Osteoblast (primary cell): ENCODE measurements around the gene INPP5A. TPM values are rescaled to one million over a fixed set of nuclear protein-coding genes. Genes with fewer than 3 reads are reported as not detected.

Experiments
- DNase-seq: peaks from one replicate; pipeline ENCODE4 v3.0.0; 2011; ENCODE audit warnings: low spot score, mixed read lengths; ENCODE audit not compliant: insufficient read length; ENCODE audit errors: missing footprints
- H2AFZ ChIP-seq: 2 replicates; pipeline ENCODE4 v1.6.0; 2011; ENCODE audit warnings: mild to moderate bottlenecking, low read length
- H3K27ac ChIP-seq: 2 replicates; pipeline ENCODE4 v1.5.1; 2011; ENCODE audit warnings: mild to moderate bottlenecking, low read depth, low read length, moderate library complexity
- H3K27me3 ChIP-seq: 2 replicates; pipeline ENCODE4 v1.6.0; 2012; ENCODE audit warnings: mild to moderate bottlenecking, control low read depth, inconsistent platforms, low read length, moderate library complexity; ENCODE audit not compliant: insufficient read depth
- H3K36me3 ChIP-seq: 2 replicates; pipeline ENCODE4 v1.5.1; 2011; ENCODE audit warnings: mild to moderate bottlenecking, low read length, control low read depth, moderate library complexity; ENCODE audit not compliant: insufficient read depth
- H3K4me1 ChIP-seq: 2 replicates; pipeline ENCODE4 v1.5.1; 2011; ENCODE audit warnings: mild to moderate bottlenecking, low read length, control low read depth, moderate library complexity; ENCODE audit not compliant: insufficient read depth
- H3K4me2 ChIP-seq: 2 replicates; pipeline ENCODE4 v1.6.0; 2011; ENCODE audit warnings: mild to moderate bottlenecking, low read length; ENCODE audit not compliant: insufficient read depth
- H3K4me3 ChIP-seq: fragments of 200-600 bp; sonication (generic); 3 replicates; pipeline ENCODE4 v1.5.1; 2012; ENCODE audit warnings: mild to moderate bottlenecking, low read length, inconsistent platforms; ENCODE audit not compliant: insufficient read depth
- H3K79me2 ChIP-seq: 2 replicates; pipeline ENCODE4 v1.6.0; 2012; ENCODE audit warnings: mild to moderate bottlenecking, low read length, control low read depth, inconsistent platforms; ENCODE audit not compliant: insufficient read depth
- H3K9me3 ChIP-seq: 2 replicates; pipeline ENCODE4 v1.5.1; 2011; ENCODE audit warnings: low read depth, low read length, control low read depth
- H4K20me1 ChIP-seq: 2 replicates; pipeline ENCODE4 v1.6.0; 2012; ENCODE audit warnings: mild to moderate bottlenecking, low read length, control low read depth; ENCODE audit not compliant: insufficient read depth
- total RNA-seq: library from RNA; depleted of rRNA; stranded (reverse); fragments of >200 nt; gene quantifications from 2 replicates; pipeline ENCODE4 v1.2.3, GENCODE V29; 2012
- TF ChIP-seq, protein P1 (sequence below): IDR thresholded peaks from 2 replicates; pipeline ENCODE4 v1.5.1; 2011; ENCODE audit warnings: mild to moderate bottlenecking, low read depth, low read length, moderate library complexity; ENCODE audit errors: extremely low read depth

The INPP5A gene
- total RNA-seq, 1 donor: 22.8 TPM

DNA sequence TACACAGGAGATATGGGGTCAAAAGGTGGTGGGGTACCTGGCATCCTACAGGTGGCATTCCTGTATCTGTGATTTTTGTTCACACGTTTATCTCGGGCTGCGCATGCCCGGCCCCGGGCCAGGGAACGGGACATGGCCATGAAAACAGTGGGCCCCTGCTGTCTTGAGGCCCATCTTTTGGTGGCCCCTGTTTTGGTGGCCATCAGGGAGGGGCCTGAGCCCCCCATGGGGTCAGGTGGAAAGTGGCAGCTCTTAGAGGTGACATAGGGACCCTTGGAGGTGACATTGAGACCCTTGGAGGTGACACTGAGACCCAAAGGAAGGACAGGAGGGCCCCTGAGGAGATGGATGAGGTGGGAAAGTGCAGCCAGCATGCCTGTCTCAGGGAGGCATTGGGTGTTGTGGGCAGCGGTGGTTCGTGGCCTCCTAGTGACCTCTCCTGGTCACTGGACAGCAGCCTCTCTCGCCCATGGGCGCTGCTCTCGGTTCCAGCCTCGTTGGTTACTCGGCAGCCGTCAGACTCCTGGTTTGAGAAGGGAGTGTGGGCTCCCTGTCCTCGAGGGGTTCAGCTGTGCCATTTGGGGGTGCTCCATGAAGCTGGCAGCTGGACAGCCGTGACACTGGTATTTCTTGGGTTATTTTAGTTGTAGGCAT lies 39.9 kb downstream of the INPP5A start:
- H3K36me3 ChIP-seq: no peaks in the 10 kb centered on the region
- H2AFZ ChIP-seq: no peak overlapping the region
- no peak overlapping the region for H3K4me2 ChIP-seq
- peaks cover 44% of the 10 kb centered on the region for H3K79me2 ChIP-seq
- H3K27ac ChIP-seq: no peak overlapping the region
- H4K20me1 ChIP-seq: peaks cover 74% of the 10 kb centered on the region
- H3K9me3 ChIP-seq: no peaks in the 10 kb centered on the region
- TF ChIP-seq, protein P1, sequence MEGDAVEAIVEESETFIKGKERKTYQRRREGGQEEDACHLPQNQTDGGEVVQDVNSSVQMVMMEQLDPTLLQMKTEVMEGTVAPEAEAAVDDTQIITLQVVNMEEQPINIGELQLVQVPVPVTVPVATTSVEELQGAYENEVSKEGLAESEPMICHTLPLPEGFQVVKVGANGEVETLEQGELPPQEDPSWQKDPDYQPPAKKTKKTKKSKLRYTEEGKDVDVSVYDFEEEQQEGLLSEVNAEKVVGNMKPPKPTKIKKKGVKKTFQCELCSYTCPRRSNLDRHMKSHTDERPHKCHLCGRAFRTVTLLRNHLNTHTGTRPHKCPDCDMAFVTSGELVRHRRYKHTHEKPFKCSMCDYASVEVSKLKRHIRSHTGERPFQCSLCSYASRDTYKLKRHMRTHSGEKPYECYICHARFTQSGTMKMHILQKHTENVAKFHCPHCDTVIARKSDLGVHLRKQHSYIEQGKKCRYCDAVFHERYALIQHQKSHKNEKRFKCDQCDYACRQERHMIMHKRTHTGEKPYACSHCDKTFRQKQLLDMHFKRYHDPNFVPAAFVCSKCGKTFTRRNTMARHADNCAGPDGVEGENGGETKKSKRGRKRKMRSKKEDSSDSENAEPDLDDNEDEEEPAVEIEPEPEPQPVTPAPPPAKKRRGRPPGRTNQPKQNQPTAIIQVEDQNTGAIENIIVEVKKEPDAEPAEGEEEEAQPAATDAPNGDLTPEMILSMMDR: peak; percentile 37
- H3K4me1 ChIP-seq: peaks cover 20% of the 10 kb centered on the region
- no peak for DNase-seq
- no peaks in the 10 kb centered on the region for H3K27me3 ChIP-seq
- no peak overlapping the region for H3K4me3 ChIP-seq

DNA sequence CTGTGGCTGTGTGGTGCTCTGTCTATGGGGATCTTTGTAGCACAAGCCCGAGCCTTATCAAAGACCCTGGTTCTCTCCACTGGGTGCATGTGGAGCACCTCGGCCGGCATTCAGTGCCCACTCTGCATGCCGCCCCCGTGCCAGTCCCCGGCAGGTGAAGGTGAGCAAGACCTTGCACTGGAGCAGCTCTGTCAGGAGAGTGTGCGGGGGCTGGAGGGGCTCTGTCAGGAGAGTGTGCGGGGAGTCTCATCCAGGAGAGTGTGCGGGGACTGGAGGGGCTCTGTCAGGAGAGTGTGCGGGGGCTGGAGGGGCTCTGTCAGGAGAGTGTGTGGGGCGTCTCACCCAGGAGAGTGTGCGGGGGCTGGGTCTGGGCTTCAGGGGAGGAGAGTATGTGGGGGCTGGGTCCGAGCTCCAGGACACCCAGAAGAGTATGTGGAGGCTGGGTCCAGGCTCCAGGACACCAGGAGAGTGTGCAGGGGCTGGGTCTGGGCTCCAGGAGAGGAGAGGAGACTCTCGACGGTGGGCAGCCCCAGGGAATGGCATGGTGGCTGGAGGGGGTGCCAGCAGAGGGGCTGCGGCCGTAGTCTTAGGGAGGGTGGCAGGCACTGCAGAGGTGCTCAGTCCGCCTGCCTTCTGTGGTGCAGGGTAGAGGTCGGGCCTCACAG lies 40.8 kb downstream of the INPP5A start:
- H3K4me1 ChIP-seq: peaks cover 19% of the 10 kb centered on the region
- H4K20me1 ChIP-seq: peaks cover 73% of the 10 kb centered on the region

DNA sequence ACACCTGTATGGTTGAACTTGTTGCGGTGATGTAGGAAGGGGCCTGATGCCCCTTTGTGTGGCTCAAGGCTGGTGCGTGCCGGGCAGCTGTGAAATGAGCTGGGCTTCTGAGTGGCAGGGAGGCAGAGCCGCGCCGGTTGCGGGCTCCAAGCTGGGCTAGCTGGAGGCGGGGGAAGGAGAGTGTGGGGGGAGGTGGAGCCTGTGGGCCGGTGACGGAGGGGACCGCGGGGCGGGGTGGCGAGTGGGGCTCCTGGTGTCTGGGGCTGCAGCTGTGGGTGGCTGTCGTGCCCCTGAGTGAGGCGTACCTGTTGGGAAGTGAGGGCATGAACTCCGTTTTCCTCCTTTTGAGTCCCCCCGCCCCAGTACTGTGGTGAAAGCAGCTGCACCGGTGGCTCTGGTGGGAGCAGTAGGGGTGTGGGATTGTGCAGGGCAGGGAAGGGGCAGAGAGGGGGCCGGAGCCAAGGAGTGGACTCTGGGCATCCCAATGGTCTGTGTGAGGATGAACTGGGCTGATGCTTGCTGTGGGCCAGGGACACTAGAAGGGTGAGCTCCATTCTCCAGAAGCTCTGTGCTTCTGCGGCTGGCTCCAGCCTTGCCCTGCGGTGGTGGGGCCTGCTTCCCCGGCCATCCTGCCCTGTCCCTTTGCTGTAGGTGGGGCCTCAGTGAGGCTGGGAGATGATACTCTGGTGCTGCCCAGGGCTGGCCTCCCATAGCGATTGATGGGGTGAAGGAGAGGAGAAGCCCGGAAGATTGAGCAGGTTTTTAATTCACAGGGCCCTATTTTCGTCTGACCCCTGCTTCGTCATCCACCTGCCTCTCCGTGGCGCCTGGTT lies 41.7 kb downstream of the INPP5A start:
- Histone ChIP-seq H3K4me2 (no peak overlapping the region), H3K4me1 (peaks cover 17% of the 10 kb centered on the region), H3K36me3 (no peaks in the 10 kb centered on the region), H4K20me1 (peaks cover 77% of the 10 kb centered on the region), H2AFZ (no peak overlapping the region), H3K9me3 (no peaks in the 10 kb centered on the region), H3K79me2 (peaks cover 52% of the 10 kb centered on the region), H3K27ac (no peak overlapping the region), H3K4me3 (no peak overlapping the region), H3K27me3 (no peaks in the 10 kb centered on the region)
- TF ChIP-seq, protein P1: no peak
- no peak for DNase-seq

More for the DNA sequence above, 40.8 kb downstream of the INPP5A start:
- Histone ChIP-seq H3K27me3 (no peaks in the 10 kb centered on the region), H3K36me3 (no peaks in the 10 kb centered on the region), H3K4me2 (no peak overlapping the region), H3K79me2 (peaks cover 48% of the 10 kb centered on the region), H2AFZ (no peak overlapping the region), H3K9me3 (no peaks in the 10 kb centered on the region), H3K4me3 (no peak overlapping the region), H3K27ac (no peak overlapping the region)
- TF ChIP-seq, protein P1: no peak
- no peak for DNase-seq

DNA sequence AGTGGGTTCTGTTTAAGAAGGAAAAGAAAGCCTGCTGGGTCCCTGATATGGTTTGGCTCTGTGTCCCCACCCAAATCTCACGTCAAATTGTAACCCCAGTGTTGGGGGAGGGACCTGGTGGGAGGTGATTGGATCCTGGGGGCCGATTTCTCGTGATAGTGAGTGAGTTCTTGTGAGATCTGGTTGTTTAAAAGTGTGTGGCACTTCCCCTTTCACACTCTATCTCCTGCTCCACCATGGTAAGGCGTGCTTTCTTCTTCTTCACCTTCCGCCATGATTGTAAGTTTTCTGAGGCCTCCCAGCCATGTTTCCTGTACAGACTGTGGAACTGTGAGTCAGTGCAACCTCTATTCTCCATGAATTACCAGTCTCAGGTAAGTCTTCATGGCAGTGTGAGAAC lies 42.6 kb downstream of the INPP5A start:
- Histone ChIP-seq H3K79me2 (peaks cover 53% of the 10 kb centered on the region), H3K27me3 (no peaks in the 10 kb centered on the region), H4K20me1 (peaks cover 75% of the 10 kb centered on the region), H3K4me1 (peaks cover 10% of the 10 kb centered on the region), H3K9me3 (no peaks in the 10 kb centered on the region), H3K27ac (no peak overlapping the region), H3K36me3 (no peaks in the 10 kb centered on the region), H3K4me2 (no peak overlapping the region), H2AFZ (no peak overlapping the region), H3K4me3 (no peak overlapping the region)
- TF ChIP-seq, protein P1: no peak
- no peak for DNase-seq
